ENCODE results near the gene ZBTB7C.

- no peak for TF ChIP-seq EP300 (IDR thresholded peaks at IDR 0.05)
- no peak for TF ChIP-seq CTCF (IDR thresholded peaks at IDR 0.05)
- TF ChIP-seq POLR2A (IDR thresholded peaks at IDR 0.05): no peak
These were observed 193.1 kb downstream of the ZBTB7C start for GRCh38 chr18:48215876-48216638.
